PFSK-1 (cell line): ENCODE measurements around the gene CMTM4.

Experiments
- REST ChIP-seq, 2 experiments: IDR thresholded peaks; 2 replicates each; pipeline versions ENCODE4 v1.6.1 to v1.8.0; 2011 to 2012; ENCODE audit warnings: low read depth in 2 of 2, low read length in 2 of 2, control low read depth in 1 of 2, inconsistent platforms in 1 of 2, mild to moderate bottlenecking in 1 of 2, moderate library complexity in 1 of 2; ENCODE audit not compliant: insufficient read depth in 1 of 2
- TAF1 ChIP-seq: IDR thresholded peaks from 2 replicates; pipeline ENCODE4 v1.6.1; 2012; ENCODE audit warnings: low read length, control low read depth, borderline replicate concordance; ENCODE audit not compliant: insufficient read depth

DNA sequence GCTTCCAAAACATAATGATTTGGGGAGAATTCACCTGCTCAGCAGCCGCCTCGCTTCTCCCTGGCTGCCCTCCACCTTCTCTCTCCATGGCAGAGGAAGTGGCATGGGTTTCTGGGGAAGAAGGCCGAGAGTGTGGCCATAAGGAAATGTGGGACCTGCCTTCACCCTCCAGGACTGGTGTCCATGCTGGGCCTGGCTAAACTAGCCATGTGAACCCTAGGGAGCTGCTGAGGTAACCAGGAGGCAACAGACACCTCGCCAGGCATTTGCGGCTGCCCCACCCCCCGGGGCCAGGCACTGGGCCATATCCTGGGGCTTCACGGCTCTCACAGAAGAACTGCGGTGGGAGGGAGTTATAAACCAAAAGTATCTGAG, 9.9 kb upstream of the CMTM4 start:
- TF ChIP-seq REST (IDR thresholded peaks at IDR 0.05; ENCODE audit: insufficient read depth in 1 of 2, low read depth in 2 of 2, low read length in 2 of 2) (no peak), TAF1 (no peak)
